ENCODE measurements around the gene HTR6. TPM values are rescaled to one million over a fixed set of nuclear protein-coding genes. Genes with fewer than 3 reads are reported as not detected.

Gene HTR6
- total RNA-seq, 1 experiment from 2014 or later, result 0.57 TPM

- H3K9ac ChIP-seq (ENCODE audit: low read length), result no peak overlapping the region
- no peaks in the 10 kb centered on the region for H3K27me3 ChIP-seq (ENCODE audit: insufficient read depth, low read length)
- H3K36me3 ChIP-seq (ENCODE audit: control insufficient read depth in 1 of 2, insufficient read depth in 2 of 2, low read length in 2 of 2), result no peaks in the 10 kb centered on the region
- H3K4me3 ChIP-seq (replicated peaks in 1 of 2; ENCODE audit: low read depth in 1 of 2, low read length in 2 of 2), result no peak overlapping the region
- POLR2A ChIA-PET, result no interaction called here
- H3K9me3 ChIP-seq (ENCODE audit: control insufficient read depth in 1 of 2, insufficient read depth in 1 of 2, low read depth in 1 of 2, low read length in 2 of 2), result no peaks in the 10 kb centered on the region
- H3K79me2 ChIP-seq (ENCODE audit: insufficient read depth, low read length), result no peaks in the 10 kb centered on the region
- no peak overlapping the region for H3K27ac ChIP-seq (ENCODE audit: low read depth, low read length)
- H3K9me2 ChIP-seq (ENCODE audit: insufficient read depth), result no peaks in the 10 kb centered on the region
- DNase-seq (ENCODE audit: low read depth, low spot score) (no peak), ATAC-seq (no peak)
- no peak overlapping the region for H2AFZ ChIP-seq (ENCODE audit: low read depth, low read length, poor library complexity, severe bottlenecking)
- H3K4me2 ChIP-seq (ENCODE audit: low read length), result no peak overlapping the region
- intact Hi-C loops (cut with micrococcal nuclease), result no loop called here
- TF ChIP-seq POLR2A (IDR thresholded peaks at IDR 0.05; ENCODE audit: borderline replicate concordance, extremely low read depth, insufficient read depth, insufficient read length) (no peak), CEBPB (IDR thresholded peaks at IDR 0.05; ENCODE audit: low read depth) (no peak), SIN3A (IDR thresholded peaks at IDR 0.05; ENCODE audit: low read depth) (no peak), EGR1 (IDR thresholded peaks at IDR 0.05; ENCODE audit: low read depth) (no peak), ELF1 (IDR thresholded peaks at IDR 0.05; ENCODE audit: borderline replicate concordance, low read depth) (no peak), EZH2phosphoT487 (IDR thresholded peaks at IDR 0.05; ENCODE audit: borderline replicate concordance) (no peak), TCF7L2 (IDR thresholded peaks at IDR 0.05; ENCODE audit: borderline replicate concordance, extremely low read depth, insufficient read depth, insufficient read length) (no peak), FOSL1 (IDR thresholded peaks at IDR 0.05; ENCODE audit: low read depth) (no peak), ZNF274 (IDR thresholded peaks at IDR 0.05; ENCODE audit: low read depth, low read length) (no peak), CBX3 (IDR thresholded peaks at IDR 0.05; ENCODE audit: low read depth) (no peak), YY1 (IDR thresholded peaks at IDR 0.05; ENCODE audit: extremely low read depth, insufficient replicate concordance, low read depth, low read length) (no peak), REST (IDR thresholded peaks at IDR 0.05; ENCODE audit: low read depth) (no peak), RAD21 (IDR thresholded peaks at IDR 0.05; ENCODE audit: low read depth) (no peak), POLR2AphosphoS5 (IDR thresholded peaks at IDR 0.05; ENCODE audit: low read depth, low read length) (no peak)
- TF ChIP-seq, protein P1, sequence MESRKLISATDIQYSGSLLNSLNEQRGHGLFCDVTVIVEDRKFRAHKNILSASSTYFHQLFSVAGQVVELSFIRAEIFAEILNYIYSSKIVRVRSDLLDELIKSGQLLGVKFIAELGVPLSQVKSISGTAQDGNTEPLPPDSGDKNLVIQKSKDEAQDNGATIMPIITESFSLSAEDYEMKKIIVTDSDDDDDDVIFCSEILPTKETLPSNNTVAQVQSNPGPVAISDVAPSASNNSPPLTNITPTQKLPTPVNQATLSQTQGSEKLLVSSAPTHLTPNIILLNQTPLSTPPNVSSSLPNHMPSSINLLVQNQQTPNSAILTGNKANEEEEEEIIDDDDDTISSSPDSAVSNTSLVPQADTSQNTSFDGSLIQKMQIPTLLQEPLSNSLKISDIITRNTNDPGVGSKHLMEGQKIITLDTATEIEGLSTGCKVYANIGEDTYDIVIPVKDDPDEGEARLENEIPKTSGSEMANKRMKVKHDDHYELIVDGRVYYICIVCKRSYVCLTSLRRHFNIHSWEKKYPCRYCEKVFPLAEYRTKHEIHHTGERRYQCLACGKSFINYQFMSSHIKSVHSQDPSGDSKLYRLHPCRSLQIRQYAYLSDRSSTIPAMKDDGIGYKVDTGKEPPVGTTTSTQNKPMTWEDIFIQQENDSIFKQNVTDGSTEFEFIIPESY (IDR thresholded peaks at IDR 0.05; ENCODE audit: extremely low read depth, insufficient replicate concordance, low read length), result no peak
- TF ChIP-seq, protein P2, sequence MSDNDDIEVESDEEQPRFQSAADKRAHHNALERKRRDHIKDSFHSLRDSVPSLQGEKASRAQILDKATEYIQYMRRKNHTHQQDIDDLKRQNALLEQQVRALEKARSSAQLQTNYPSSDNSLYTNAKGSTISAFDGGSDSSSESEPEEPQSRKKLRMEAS (IDR thresholded peaks at IDR 0.05), result no peak
- H3K4me1 ChIP-seq (ENCODE audit: control insufficient read depth in 1 of 2, insufficient read depth in 2 of 2, low read length in 2 of 2), result peaks cover 0 to 3% of the 10 kb centered on the region in 2 experiments; a peak in 1 of 4 replicates
- RAD21 ChIA-PET (ENCODE audit: low non-redundant PET in 1 of 2, low total read pairs in 2 of 2, uncharacterized antibody in 2 of 2, unreplicated experiment in 2 of 2), result no interaction called here
- no peaks in the 10 kb centered on the region for H4K20me1 ChIP-seq (ENCODE audit: insufficient read depth)
- CTCF ChIA-PET, result no interaction called here
- no TSS peak for BruUV-seq (replicated peaks)
These were observed 44.7 kb downstream of the HTR6 start for GRCh38 chr1:19709260-19709793.
